Lower lobe of right lung (tissue), 2 donors: ENCODE data around the gene VWA3B. TPM values are rescaled to one million over a fixed set of nuclear protein-coding genes. Genes with fewer than 3 reads are reported as not detected.
"Not testable (repeated sequence)": the region's sequence is repeated elsewhere in the genome, so short reads cannot be mapped to it uniquely, and the experiment has no call there.

ENCODE experiments used
- ATAC-seq, 2 donors: fragments of 200-7000 bp; cut with Tn5 transposase; one replicate each; pipeline ENCODE4 v1.9.1; 2020 to 2022; ENCODE audit warnings: mild to moderate bottlenecking in 2 of 2, moderate library complexity in 2 of 2
- DNase-seq: peaks from one replicate; pipeline ENCODE4 v3.0.0-alpha.2; 2020
- H3K27ac ChIP-seq: fragments of 200-600 bp; one replicate; pipeline ENCODE4 v1.8.0; 2022
- H3K27me3 ChIP-seq: fragments of 200-600 bp; one replicate; pipeline ENCODE4 v1.8.0; 2022; ENCODE audit warnings: low read depth
- H3K36me3 ChIP-seq: fragments of 200-600 bp; one replicate; pipeline ENCODE4 v1.8.0; 2022; ENCODE audit warnings: mild to moderate bottlenecking
- H3K4me1 ChIP-seq: fragments of 200-600 bp; one replicate; pipeline ENCODE4 v1.8.0; 2022
- H3K4me3 ChIP-seq: fragments of 200-600 bp; one replicate; pipeline ENCODE4 v1.8.0; 2022; ENCODE audit warnings: mild to moderate bottlenecking
- H3K9me3 ChIP-seq: fragments of 200-600 bp; one replicate; pipeline ENCODE4 v1.8.0; 2022
- CTCF ChIP-seq: fragments of 200-600 bp; IDR thresholded peaks from one replicate; pipeline ENCODE4 v1.8.0; 2022; ENCODE audit warnings: antibody characterized with exemption, mild to moderate bottlenecking
- intact Hi-C: fragments of 100-400 bp; cut with DNase I; formaldehyde crosslinking; loops from one replicate; pipeline ENCODE4 v1.11.0; 2022
- total RNA-seq: library from RNA; stranded (reverse); fragmentation: NEBNext Ultra II Directional; extraction: Animal tissue kit (Norgen Biotek cat#: 25700); gene quantifications from one replicate; pipeline ENCODE4 v1.2.1, GENCODE V29; 2021
- donor health status: DM: no; HTN: yes; CAD: no; lungs with severe emphysema.

Gene VWA3B
- total RNA-seq, 1 donor from 2014 or later: 7.9 TPM

- Histone ChIP-seq H3K4me1 (no peaks in the 10 kb centered on the region), H3K9me3 (peaks cover 7% of the 10 kb centered on the region), H3K27me3 (no peaks in the 10 kb centered on the region), H3K27ac (no peak overlapping the region), H3K36me3 (no peaks in the 10 kb centered on the region), H3K4me3 (no peak overlapping the region)
- DNase-seq (no peak), ATAC-seq (no peak)
- no peak for TF ChIP-seq CTCF
- intact Hi-C loops: no loop called here
Measured at GRCh38 chr2:98252038-98252773, 165.2 kb downstream of the VWA3B start.

- intact Hi-C loops: no loop called here
- no peak overlapping the region for H3K4me3 ChIP-seq
- no peak for TF ChIP-seq CTCF
- H3K36me3 ChIP-seq: no peaks in the 10 kb centered on the region
- DNase-seq (no peak), ATAC-seq (no peak)
- no peaks in the 10 kb centered on the region for H3K4me1 ChIP-seq
- no peak overlapping the region for H3K27ac ChIP-seq
- H3K9me3 ChIP-seq: no peaks in the 10 kb centered on the region
- H3K27me3 ChIP-seq: no peaks in the 10 kb centered on the region
Measured at GRCh38 chr2:98253461-98254070, 166.6 kb downstream of the VWA3B start.

GRCh38 chr2:98254504-98255059 lies 167.6 kb downstream of the VWA3B start:
- intact Hi-C loops: no loop called here
- Histone ChIP-seq H3K27me3 (no peaks in the 10 kb centered on the region), H3K9me3 (no peaks in the 10 kb centered on the region), H3K27ac (no peak overlapping the region), H3K4me1 (no peaks in the 10 kb centered on the region), H3K36me3 (no peaks in the 10 kb centered on the region), H3K4me3 (no peak overlapping the region)
- TF ChIP-seq CTCF: no peak
- DNase-seq (no peak), ATAC-seq (peak; percentile 61 to 66)

GRCh38 chr2:98258906-98259305 lies 171.9 kb downstream of the VWA3B start:
- no peak overlapping the region for H3K27ac ChIP-seq
- DNase-seq (no peak), ATAC-seq (no peak)
- peaks cover 15% of the 10 kb centered on the region for H3K9me3 ChIP-seq
- H3K27me3 ChIP-seq: no peaks in the 10 kb centered on the region
- intact Hi-C loops: no loop called here
- H3K4me1 ChIP-seq: no peaks in the 10 kb centered on the region
- no peak overlapping the region for H3K4me3 ChIP-seq
- no peak for TF ChIP-seq CTCF
- no peaks in the 10 kb centered on the region for H3K36me3 ChIP-seq

- no peak overlapping the region for H3K4me3 ChIP-seq
- intact Hi-C loops: no loop called here
- no peaks in the 10 kb centered on the region for H3K27me3 ChIP-seq
- DNase-seq (no peak), ATAC-seq (no peak)
- H3K9me3 ChIP-seq: peaks cover 24% of the 10 kb centered on the region
- TF ChIP-seq CTCF: no peak
- no peaks in the 10 kb centered on the region for H3K4me1 ChIP-seq
- no peak overlapping the region for H3K27ac ChIP-seq
- no peaks in the 10 kb centered on the region for H3K36me3 ChIP-seq
Measured at GRCh38 chr2:98263362-98263761, 176.4 kb downstream of the VWA3B start.

- H3K36me3 ChIP-seq, H3K4me1 ChIP-seq, H3K27me3 ChIP-seq, intact Hi-C loops, ATAC-seq, DNase-seq, H3K27ac ChIP-seq, H3K4me3 ChIP-seq: not testable (repeated sequence)
- H3K9me3 ChIP-seq: peaks cover 15% of the 10 kb centered on the region
Measured at GRCh38 chr2:98268225-98268624, 181.3 kb downstream of the VWA3B start.
